OCI-LY1 (cell line): ENCODE data around the gene ASB15.

Source experiments
- EZH2 ChIP-seq: fragments of 200-600 bp; sonication (generic), shearing (Covaris generic); IDR thresholded peaks from 2 replicates; pipeline ENCODE4 v1.8.0; 2017; ENCODE audit warnings: borderline replicate concordance, mixed run types, mild to moderate bottlenecking, antibody characterized with exemption, low read length, moderate library complexity, mixed read lengths
- TF ChIP-seq, protein P1 (sequence below): fragments of 200-600 bp; sonication (generic), shearing (Covaris generic); IDR thresholded peaks from 2 replicates; pipeline ENCODE4 v1.5.1; 2017; ENCODE audit warnings: mild to moderate bottlenecking, antibody characterized with exemption, low read length, moderate library complexity, mixed read lengths

DNA sequence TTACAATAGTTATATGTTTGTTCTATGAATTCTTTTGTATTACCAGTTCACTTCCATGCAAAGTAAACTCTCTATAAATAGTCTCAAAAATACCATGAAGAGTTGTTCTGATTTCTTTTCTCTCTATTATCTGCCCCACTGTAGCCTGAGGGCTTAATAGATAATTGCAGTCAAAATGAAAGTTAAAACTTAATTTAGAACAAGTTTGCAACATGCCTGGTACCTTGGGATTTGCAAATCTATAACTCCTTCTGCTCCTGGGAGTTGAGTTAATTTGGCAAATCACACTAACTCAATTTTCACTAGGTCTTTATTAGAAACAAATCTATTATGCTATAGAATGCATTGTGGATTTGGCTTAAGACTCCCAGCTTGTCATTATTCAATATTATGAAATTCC lies 22.2 kb upstream of the ASB15 start:
- no peak for TF ChIP-seq EZH2
- TF ChIP-seq, protein P1, sequence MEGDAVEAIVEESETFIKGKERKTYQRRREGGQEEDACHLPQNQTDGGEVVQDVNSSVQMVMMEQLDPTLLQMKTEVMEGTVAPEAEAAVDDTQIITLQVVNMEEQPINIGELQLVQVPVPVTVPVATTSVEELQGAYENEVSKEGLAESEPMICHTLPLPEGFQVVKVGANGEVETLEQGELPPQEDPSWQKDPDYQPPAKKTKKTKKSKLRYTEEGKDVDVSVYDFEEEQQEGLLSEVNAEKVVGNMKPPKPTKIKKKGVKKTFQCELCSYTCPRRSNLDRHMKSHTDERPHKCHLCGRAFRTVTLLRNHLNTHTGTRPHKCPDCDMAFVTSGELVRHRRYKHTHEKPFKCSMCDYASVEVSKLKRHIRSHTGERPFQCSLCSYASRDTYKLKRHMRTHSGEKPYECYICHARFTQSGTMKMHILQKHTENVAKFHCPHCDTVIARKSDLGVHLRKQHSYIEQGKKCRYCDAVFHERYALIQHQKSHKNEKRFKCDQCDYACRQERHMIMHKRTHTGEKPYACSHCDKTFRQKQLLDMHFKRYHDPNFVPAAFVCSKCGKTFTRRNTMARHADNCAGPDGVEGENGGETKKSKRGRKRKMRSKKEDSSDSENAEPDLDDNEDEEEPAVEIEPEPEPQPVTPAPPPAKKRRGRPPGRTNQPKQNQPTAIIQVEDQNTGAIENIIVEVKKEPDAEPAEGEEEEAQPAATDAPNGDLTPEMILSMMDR = no peak
